SK-N-SH (cell line): ENCODE measurements around the gene CALU. TPM values are rescaled to one million over a fixed set of nuclear protein-coding genes. Genes with fewer than 3 reads are reported as not detected.

Source experiments
- CTCF ChIA-PET: fragments of 300-600, 350-600 bp; formaldehyde crosslinking; extraction: SDS; loops from one replicate; lab custom pipeline; 2021; lab: Yijun Ruan, JAX
- POLR2A ChIA-PET: fragments of 350-600 bp; sonication (Branson Sonifier 250); formaldehyde crosslinking; extraction: SDS; loops from one replicate; lab custom pipeline; 2020; ENCODE audit warnings: antibody characterized with exemption, inconsistent platforms; lab: Yijun Ruan, JAX
- DNase-seq: peaks from one replicate; pipeline ENCODE4 v3.0.0; 2012
- H2AFZ ChIP-seq: fragments of 200-600 bp; sonication (generic); 2 replicates; pipeline ENCODE4 v1.8.1; 2016; ENCODE audit warnings: antibody characterized with exemption, mild to moderate bottlenecking, low read depth
- H3F3A ChIP-seq: fragments of 200-600 bp; sonication (generic); replicated peaks from 2 replicates; pipeline ENCODE3; 2016; ENCODE audit warnings: antibody characterized with exemption, mild to moderate bottlenecking; ENCODE audit not compliant: insufficient read depth
- H3K27ac ChIP-seq, 2 experiments: fragments of 200-500 bp in 1 of 2; fragments of 200-600 bp in 1 of 2; sonication (Bioruptor generic) in 1 of 2; sonication (generic), shearing (Covaris generic) in 1 of 2; 2 replicates each; pipeline versions ENCODE4 v1.5.1 to v1.6.1; 2014 to 2016; ENCODE audit warnings: low read depth in 2 of 2, inconsistent platforms in 1 of 2, low read length in 1 of 2, mild to moderate bottlenecking in 1 of 2, mixed read lengths in 1 of 2
- H3K27me3 ChIP-seq: fragments of 200-600 bp; sonication (generic), shearing (Covaris generic); 2 replicates; pipeline ENCODE4 v1.6.1; 2016; ENCODE audit warnings: mixed run types; ENCODE audit not compliant: insufficient read depth
- H3K36me3 ChIP-seq, 2 experiments: fragments of 200-500 bp in 1 of 2; fragments of 200-600 bp in 1 of 2; sonication (Bioruptor generic) in 1 of 2; sonication (generic) in 1 of 2; replicated peaks in 1 of 2; 2 replicates each; pipeline versions ENCODE3 to v1.5.1; 2014 to 2016; ENCODE audit warnings: low read length in 1 of 2, mild to moderate bottlenecking in 1 of 2; ENCODE audit not compliant: insufficient read depth in 2 of 2, control insufficient read depth in 1 of 2
- H3K4me1 ChIP-seq, 2 experiments: fragments of 200-500 bp in 1 of 2; fragments of 200-600 bp in 1 of 2; sonication (Bioruptor generic) in 1 of 2; sonication (generic), shearing (Covaris generic) in 1 of 2; 2 replicates each; pipeline versions ENCODE4 v1.5.1 to v1.6.1; 2014 to 2016; ENCODE audit warnings: low read depth in 1 of 2, low read length in 1 of 2, mixed run types in 1 of 2; ENCODE audit not compliant: insufficient read depth in 2 of 2, control insufficient read depth in 1 of 2
- H3K4me2 ChIP-seq: fragments of 200-600 bp; sonication (generic), shearing (Covaris generic); 2 replicates; pipeline ENCODE4 v1.6.1; 2017; ENCODE audit warnings: mixed run types
- H3K4me3 ChIP-seq, 2 experiments: fragments of 200-500 bp in 1 of 2; fragments of 200-600 bp in 1 of 2; sonication (Bioruptor generic) in 1 of 2; sonication (generic), shearing (Covaris generic) in 1 of 2; 2 replicates each; pipeline versions ENCODE4 v1.5.1 to v1.8.1; 2014 to 2016; ENCODE audit warnings: low read depth in 2 of 2, inconsistent platforms in 1 of 2, low read length in 1 of 2, mild to moderate bottlenecking in 1 of 2, mixed read lengths in 1 of 2, moderate library complexity in 1 of 2
- H3K79me2 ChIP-seq: fragments of 200-600 bp; sonication (generic); 2 replicates; pipeline ENCODE4 v1.8.1; 2017; ENCODE audit warnings: mild to moderate bottlenecking; ENCODE audit not compliant: insufficient read depth
- H3K9ac ChIP-seq: fragments of 200-600 bp; sonication (generic); 2 replicates; pipeline ENCODE4 v1.6.1; 2017; ENCODE audit warnings: mixed run types
- H3K9me2 ChIP-seq: fragments of 200-600 bp; sonication (generic); 2 replicates; pipeline ENCODE4 v1.6.1; 2017; ENCODE audit warnings: mixed run types
- H3K9me3 ChIP-seq: fragments of 200-600 bp; sonication (generic); 2 replicates; pipeline ENCODE4 v1.6.1; 2017; ENCODE audit warnings: mixed run types, mild to moderate bottlenecking, moderate library complexity
- H4K20me1 ChIP-seq: fragments of 200-600 bp; sonication (generic); 2 replicates; pipeline ENCODE4 v1.6.1; 2017; ENCODE audit warnings: mild to moderate bottlenecking, mixed run types; ENCODE audit not compliant: insufficient read depth
- CHD2 ChIP-seq: fragments of 150-350 bp; IDR thresholded peaks from 2 replicates; pipeline ENCODE4 v1.6.1; 2018; ENCODE audit warnings: low read length; ENCODE audit not compliant: partially characterized antibody
- ELF1 ChIP-seq: IDR thresholded peaks from 2 replicates; pipeline ENCODE4 v1.4.0; 2012
- EP300 ChIP-seq, 2 experiments: IDR thresholded peaks; 2 replicates each; pipeline versions ENCODE4 v1.4.0 to v1.6.1; 2012; ENCODE audit warnings: borderline replicate concordance in 1 of 2, low read depth in 1 of 2, low read length in 1 of 2
- EZH2phosphoT487 ChIP-seq: fragments of 200-600 bp; sonication (generic); IDR thresholded peaks from 2 replicates; pipeline ENCODE4 v1.6.1; 2017; ENCODE audit warnings: low read depth, mixed run types, mild to moderate bottlenecking, antibody characterized with exemption, moderate library complexity, borderline replicate concordance
- FOXJ3 ChIP-seq: sonication (generic); formaldehyde crosslinking; IDR thresholded peaks from 2 replicates; pipeline ENCODE4 v1.5.1; 2020; ENCODE audit warnings: mild to moderate bottlenecking, missing genetic modification reagents
- GATA2 ChIP-seq: sonication (generic); formaldehyde crosslinking; IDR thresholded peaks from 2 replicates; pipeline ENCODE4 v1.5.0; 2020; ENCODE audit warnings: mild to moderate bottlenecking, missing genetic modification reagents
- IRF3 ChIP-seq: fragments of 150-350 bp; IDR thresholded peaks from 2 replicates; pipeline ENCODE4 v1.6.1; 2016; ENCODE audit warnings: mild to moderate bottlenecking, low read depth, low read length
- MEF2A ChIP-seq: IDR thresholded peaks from 2 replicates; pipeline ENCODE4 v1.4.0; 2012; ENCODE audit warnings: low read depth, borderline replicate concordance
- PBX3 ChIP-seq: IDR thresholded peaks from 2 replicates; pipeline ENCODE4; 2012
- RAD21 ChIP-seq: IDR thresholded peaks from 2 replicates; pipeline ENCODE4 v1.6.1; 2012; ENCODE audit warnings: mild to moderate bottlenecking, low read length
- RCOR1 ChIP-seq: fragments of 150-350 bp; IDR thresholded peaks from 2 replicates; pipeline ENCODE4 v1.6.1; 2017; ENCODE audit warnings: antibody characterized with exemption, low read length
- SMC3 ChIP-seq: IDR thresholded peaks from 2 replicates; pipeline ENCODE4 v1.6.1; 2012; ENCODE audit warnings: low read depth, low read length, improper control_type of control experiment
- TEAD4 ChIP-seq: IDR thresholded peaks from 2 replicates; pipeline ENCODE4 v1.4.0; 2012; ENCODE audit warnings: mild to moderate bottlenecking, borderline replicate concordance; ENCODE audit not compliant: insufficient read depth
- USF2 ChIP-seq: fragments of 150-350 bp; IDR thresholded peaks from 2 replicates; pipeline ENCODE4 v1.6.1; 2017; ENCODE audit warnings: antibody characterized with exemption, low read length, low read depth, borderline replicate concordance
- WGBS: methylation state at CpG from one replicate; pipeline ENCODE4 v1.1.6; 2017; ENCODE audit warnings: low lambda C conversion rate; 5-methylcytosine and 5-hydroxymethylcytosine counted together
- polyA plus RNA-seq, 3 experiments: library from polyadenylated mRNA; depleted of rRNA; stranded (reverse); fragments of >200 nt; gene quantifications; 2 replicates each; pipeline ENCODE4 v1.2.3, GENCODE V29; 2012

Gene CALU
- polyA plus RNA-seq, 1 of the 3 experiments (the other 2 are of a cell fraction): 195 TPM

- TF ChIP-seq PBX3: no peak
Observed at GRCh38 chr7:128752251-128752650, 13.1 kb downstream of the CALU start (continued).

GRCh38 chr7:128755075-128755818 lies 16.1 kb downstream of the CALU start:
- H3K9me3 ChIP-seq: no peaks in the 10 kb centered on the region
- no peaks in the 10 kb centered on the region for H3K9me2 ChIP-seq
- 70% methylated on average over 2 of the region's 2 CpGs for WGBS
- ChIA-PET CTCF (interaction anchor here (1.0 to 4.9 kb wide), 8 partner anchors 14 to 129 kb away, joined by 3 to 31 read pairs (median 7); partner anchors contain the start of genes ATP6V1F and CALU), POLR2A (interaction anchor here (0.7 to 3.8 kb wide), 3 partner anchors 10 to 36 kb away, joined by 4 to 19 read pairs (median 4); partner anchors contain the start of gene CALU)
- H3F3A ChIP-seq: peaks cover 69% of the 10 kb centered on the region
- peaks cover 86% of the 10 kb centered on the region for H3K79me2 ChIP-seq
- DNase-seq: peak; percentile 48
- peaks cover 88% of the 10 kb centered on the region for H4K20me1 ChIP-seq
- peaks cover 31 to 40% of the 10 kb centered on the region in 2 experiments for H3K4me1 ChIP-seq
- peak overlapping the region; percentile 11; the same call in 1 of the 2 replicates for H3K9ac ChIP-seq
- H3K4me2 ChIP-seq: peak overlapping the region; percentile 49
- H3K4me3 ChIP-seq: no peak overlapping the region
- peaks cover 64 to 84% of the 10 kb centered on the region in 2 experiments for H3K36me3 ChIP-seq
- no peak overlapping the region for H2AFZ ChIP-seq
- H3K27me3 ChIP-seq: no peaks in the 10 kb centered on the region
- peak overlapping the region; percentile 81 to 93 for H3K27ac ChIP-seq
- TF ChIP-seq RCOR1: peak; percentile 64
- no peak for TF ChIP-seq USF2

GRCh38 chr7:128755819-128756476 lies 16.8 kb downstream of the CALU start:
- POLR2A ChIA-PET: interaction anchor here (0.8 to 3.8 kb wide), 2 partner anchors 17 to 490 kb away, joined by 3 to 19 read pairs; partner anchors contain the start of gene CALU
- Histone ChIP-seq H3K36me3 (peaks cover 62 to 83% of the 10 kb centered on the region in 2 experiments), H3K9me2 (no peaks in the 10 kb centered on the region), H3F3A (peaks cover 68% of the 10 kb centered on the region), H3K4me1 (peaks cover 31 to 40% of the 10 kb centered on the region in 2 experiments), H3K79me2 (peaks cover 86% of the 10 kb centered on the region), H3K4me3 (no peak overlapping the region), H3K27me3 (no peaks in the 10 kb centered on the region), H3K27ac (peak overlapping the region; percentile 81 to 93), H4K20me1 (peaks cover 81% of the 10 kb centered on the region), H2AFZ (no peak overlapping the region), H3K4me2 (peak overlapping the region; percentile 49; the same call in 1 of the 2 replicates), H3K9me3 (no peaks in the 10 kb centered on the region), H3K9ac (peak overlapping the region; percentile 11; the same call in 1 of the 2 replicates)
- 10% methylated on average over 5 of the region's 5 CpGs for WGBS
- CTCF ChIA-PET: interaction anchor here (0.9 to 4.9 kb wide), 10 partner anchors 10 to 329 kb away, joined by 3 to 31 read pairs (median 5); partner anchors contain the start of genes ATP6V1F and CALU
- peak; percentile 69 for DNase-seq
- TF ChIP-seq GATA2 (CRISPR knock-in tag) (peak; percentile 38; the same call in 1 of the 2 replicates), EZH2phosphoT487 (no peak), EP300 (IDR thresholded peaks at IDR 0.05; ENCODE audit: borderline replicate concordance in 1 of 2, low read depth in 1 of 2, low read length in 1 of 2) (peak; percentile 79 to 85; a peak in 3 of 4 replicates), TEAD4 (peak; percentile 89), FOXJ3 (0 out of 2 replicates have a peak, but pooled peaks have one; percentile 17), RAD21 (no peak), MEF2A (peak; percentile 71; the same call in 1 of the 2 replicates), ELF1 (no peak), IRF3 (no peak), SMC3 (no peak; the same call in 1 of the 2 replicates), CHD2 (no peak), RCOR1 (peak; percentile 78)
